SJCRH30 (cell line): ENCODE data around the gene PIK3C3. TPM values are rescaled to one million over a fixed set of nuclear protein-coding genes. Genes with fewer than 3 reads are reported as not detected.

Source experiments
- DNase-seq, 2 experiments: peaks; one replicate each; pipeline ENCODE4 v3.0.0-alpha.2; 2015 to 2020
- H3K27ac ChIP-seq: fragments of 250-450 bp; sonication (Bioruptor Pico); 2 replicates; pipeline ENCODE4 v1.5.1; 2020; ENCODE audit warnings: mild to moderate bottlenecking, moderate library complexity
- H3K27me3 ChIP-seq: fragments of 250-450 bp; sonication (Bioruptor Pico); 2 replicates; pipeline ENCODE4 v1.5.1; 2020; ENCODE audit warnings: mild to moderate bottlenecking, moderate library complexity
- H3K36me3 ChIP-seq: fragments of 250-450 bp; sonication (Bioruptor Pico); 2 replicates; pipeline ENCODE4 v1.5.1; 2020; ENCODE audit warnings: mild to moderate bottlenecking, moderate library complexity
- H3K4me1 ChIP-seq: fragments of 250-450 bp; sonication (Bioruptor Pico); 2 replicates; pipeline ENCODE4 v1.5.1; 2020; ENCODE audit warnings: mild to moderate bottlenecking, moderate library complexity
- H3K4me3 ChIP-seq: fragments of 250-450 bp; sonication (Bioruptor Pico); 2 replicates; pipeline ENCODE4 v1.5.1; 2020; ENCODE audit warnings: mild to moderate bottlenecking, moderate library complexity
- H3K9me3 ChIP-seq: fragments of 250-450 bp; sonication (Bioruptor Pico); replicated peaks from 2 replicates; pipeline ENCODE4 v1.5.1; 2020; ENCODE audit warnings: mild to moderate bottlenecking, moderate library complexity
- total RNA-seq: library from RNA; depleted of rRNA; stranded (reverse); fragments of >200 nt; shearing (Covaris generic); gene quantifications from 2 replicates; pipeline ENCODE4 v1.2.3, GENCODE V29; 2014; rRNA removed

Gene PIK3C3
- total RNA-seq, result 26.4 and 33.5 TPM in 2 replicates

- H3K27me3 ChIP-seq, result no peaks in the 10 kb centered on the region
- peak; percentile 89 to 91 for DNase-seq
- no peaks in the 10 kb centered on the region for H3K9me3 ChIP-seq
- no peaks in the 10 kb centered on the region for H3K4me1 ChIP-seq
- H3K4me3 ChIP-seq, result peak within 1 kb of the TSS; percentile 67
- peak within 1 kb of the TSS; percentile 46 for H3K27ac ChIP-seq
- H3K36me3 ChIP-seq, result peaks cover 11% of the 10 kb centered on the region; the same call in 1 of the 2 replicates
These were observed at the start of gene PIK3C3 for GRCh38 chr18:41954827-41955613. TSS of gene PIK3C3 (plus strand) at chr18:41955234. CDS start at chr18:41955292, 58 bp downstream.

- Histone ChIP-seq H3K27me3 (no peaks in the 10 kb centered on the region), H3K9me3 (no peaks in the 10 kb centered on the region), H3K27ac (no peak overlapping the region), H3K4me3 (no peak overlapping the region), H3K4me1 (no peaks in the 10 kb centered on the region), H3K36me3 (no peaks in the 10 kb centered on the region)
- DNase-seq, result no peak
These were observed 49.1 kb upstream of the PIK3C3 start for GRCh38 chr18:41905786-41906527.

- H3K9me3 ChIP-seq, result no peaks in the 10 kb centered on the region
- no peaks in the 10 kb centered on the region for H3K27me3 ChIP-seq
- no peak overlapping the region for H3K27ac ChIP-seq
- no peak overlapping the region for H3K4me3 ChIP-seq
- DNase-seq, result peak in 1 of 2 experiments; percentile 36
- H3K4me1 ChIP-seq, result no peaks in the 10 kb centered on the region
- H3K36me3 ChIP-seq, result no peaks in the 10 kb centered on the region
These were observed 48.4 kb upstream of the PIK3C3 start for GRCh38 chr18:41906528-41907146.

- H3K36me3 ChIP-seq, result no peaks in the 10 kb centered on the region
- H3K27me3 ChIP-seq, result no peaks in the 10 kb centered on the region
- no peak for DNase-seq
These were observed 37.9 kb upstream of the PIK3C3 start for GRCh38 chr18:41917181-41917580.

GRCh38 chr18:41921770-41922169, 33.3 kb upstream of the PIK3C3 start:
- no peak overlapping the region for H3K4me3 ChIP-seq
- no peak overlapping the region for H3K27ac ChIP-seq
- no peak for DNase-seq
- no peaks in the 10 kb centered on the region for H3K9me3 ChIP-seq
- H3K4me1 ChIP-seq, result no peaks in the 10 kb centered on the region
- H3K36me3 ChIP-seq, result no peaks in the 10 kb centered on the region
- no peaks in the 10 kb centered on the region for H3K27me3 ChIP-seq

More at GRCh38 chr18:41917181-41917580, 37.9 kb upstream of the PIK3C3 start:
- no peaks in the 10 kb centered on the region for H3K9me3 ChIP-seq
- no peak overlapping the region for H3K27ac ChIP-seq
- no peak overlapping the region for H3K4me3 ChIP-seq
- no peaks in the 10 kb centered on the region for H3K4me1 ChIP-seq

GRCh38 chr18:41922176-41922575, 32.9 kb upstream of the PIK3C3 start:
- Histone ChIP-seq H3K36me3 (no peaks in the 10 kb centered on the region), H3K9me3 (no peaks in the 10 kb centered on the region)

GRCh38 chr18:41922841-41923240, 32.2 kb upstream of the PIK3C3 start:
- no peak overlapping the region for H3K27ac ChIP-seq
- H3K27me3 ChIP-seq, result no peaks in the 10 kb centered on the region
- H3K9me3 ChIP-seq, result no peaks in the 10 kb centered on the region
- no peak for DNase-seq
- no peaks in the 10 kb centered on the region for H3K4me1 ChIP-seq
- no peak overlapping the region for H3K4me3 ChIP-seq
- H3K36me3 ChIP-seq, result no peaks in the 10 kb centered on the region

More at GRCh38 chr18:41922176-41922575, 32.9 kb upstream of the PIK3C3 start:
- no peaks in the 10 kb centered on the region for H3K4me1 ChIP-seq
- no peak overlapping the region for H3K4me3 ChIP-seq
- DNase-seq, result no peak
- no peak overlapping the region for H3K27ac ChIP-seq
- no peaks in the 10 kb centered on the region for H3K27me3 ChIP-seq

- DNase-seq, result no peak
- no peaks in the 10 kb centered on the region for H3K9me3 ChIP-seq
- no peaks in the 10 kb centered on the region for H3K27me3 ChIP-seq
These were observed 31.6 kb upstream of the PIK3C3 start for GRCh38 chr18:41923446-41923845.

GRCh38 chr18:41928581-41928980, 26.5 kb upstream of the PIK3C3 start:
- Histone ChIP-seq H3K4me3 (no peak overlapping the region), H3K27me3 (no peaks in the 10 kb centered on the region), H3K27ac (no peak overlapping the region), H3K4me1 (no peaks in the 10 kb centered on the region), H3K9me3 (no peaks in the 10 kb centered on the region), H3K36me3 (no peaks in the 10 kb centered on the region)
- DNase-seq, result no peak

More at GRCh38 chr18:41923446-41923845, 31.6 kb upstream of the PIK3C3 start:
- no peaks in the 10 kb centered on the region for H3K36me3 ChIP-seq
- H3K4me1 ChIP-seq, result no peaks in the 10 kb centered on the region
- no peak overlapping the region for H3K27ac ChIP-seq
- H3K4me3 ChIP-seq, result no peak overlapping the region

- Histone ChIP-seq H3K27ac (no peak overlapping the region), H3K4me1 (no peaks in the 10 kb centered on the region), H3K9me3 (no peaks in the 10 kb centered on the region), H3K4me3 (no peak overlapping the region), H3K36me3 (no peaks in the 10 kb centered on the region), H3K27me3 (no peaks in the 10 kb centered on the region)
- DNase-seq, result no peak
These were observed 22.1 kb upstream of the PIK3C3 start for GRCh38 chr18:41932899-41933298.

- Histone ChIP-seq H3K9me3 (no peaks in the 10 kb centered on the region), H3K36me3 (no peaks in the 10 kb centered on the region), H3K4me3 (no peak overlapping the region), H3K4me1 (no peaks in the 10 kb centered on the region), H3K27me3 (no peaks in the 10 kb centered on the region), H3K27ac (no peak overlapping the region)
- DNase-seq, result no peak
These were observed 21.3 kb upstream of the PIK3C3 start for GRCh38 chr18:41933778-41934177.

- H3K9me3 ChIP-seq, result no peaks in the 10 kb centered on the region
- no peaks in the 10 kb centered on the region for H3K27me3 ChIP-seq
- no peaks in the 10 kb centered on the region for H3K4me1 ChIP-seq
- no peak for DNase-seq
- no peaks in the 10 kb centered on the region for H3K36me3 ChIP-seq
- no peak overlapping the region for H3K4me3 ChIP-seq
- H3K27ac ChIP-seq, result no peak overlapping the region
These were observed 18.4 kb upstream of the PIK3C3 start for GRCh38 chr18:41936471-41937134.

GRCh38 chr18:41938445-41938844, 16.6 kb upstream of the PIK3C3 start:
- H3K9me3 ChIP-seq, result no peaks in the 10 kb centered on the region
- no peak overlapping the region for H3K27ac ChIP-seq
- no peak overlapping the region for H3K4me3 ChIP-seq
- H3K4me1 ChIP-seq, result no peaks in the 10 kb centered on the region
- DNase-seq, result no peak
- no peaks in the 10 kb centered on the region for H3K36me3 ChIP-seq
- no peaks in the 10 kb centered on the region for H3K27me3 ChIP-seq

GRCh38 chr18:41939326-41939725, 15.7 kb upstream of the PIK3C3 start:
- no peaks in the 10 kb centered on the region for H3K36me3 ChIP-seq
- H3K4me3 ChIP-seq, result no peak overlapping the region
- DNase-seq, result no peak
- no peaks in the 10 kb centered on the region for H3K9me3 ChIP-seq
- H3K4me1 ChIP-seq, result no peaks in the 10 kb centered on the region
- H3K27ac ChIP-seq, result no peak overlapping the region
- H3K27me3 ChIP-seq, result no peaks in the 10 kb centered on the region
